Activated naive CD8-positive, alpha-beta T cell treated with anti-CD3 and anti-CD28 coated beads, Interleukin-2, amount 10 ng/mL, durations not matched to agents 7 days and 5 days (primary cell): ENCODE measurements around the gene PDE7B. TPM values are rescaled to one million over a fixed set of nuclear protein-coding genes. Genes with fewer than 3 reads are reported as not detected.
"Not testable (repeated sequence)": the region's sequence is repeated elsewhere in the genome, so short reads cannot be mapped to it uniquely, and the experiment has no call there.

Experiments
- ATAC-seq: fragments of 150-1000 bp; cut with Tn5 transposase; one replicate; pipeline ENCODE4 v1.10.0; 2021; ENCODE audit warnings: low read depth, moderate library complexity
- POLR2A ChIA-PET: fragments of 350-600 bp; sonication (Branson Sonifier 250); formaldehyde crosslinking; loops from one replicate; lab custom pipeline; 2021; ENCODE audit warnings: antibody characterized with exemption; lab: Charles Lee
- DNase-seq: peaks from one replicate; pipeline ENCODE4 v3.0.0; 2021
- H3K27ac Mint-ChIP-seq: one replicate; pipeline ENCODE4 v1.8.0; 2022; ENCODE audit warnings: mild to moderate bottlenecking, mixed read lengths
- H3K27me3 Mint-ChIP-seq: one replicate; pipeline ENCODE4 v1.8.0; 2022; ENCODE audit warnings: mild to moderate bottlenecking, moderate library complexity, mixed read lengths
- H3K36me3 Mint-ChIP-seq: one replicate; pipeline ENCODE4 v1.8.0; 2021; ENCODE audit warnings: mild to moderate bottlenecking, mixed read lengths
- H3K4me1 Mint-ChIP-seq: one replicate; pipeline ENCODE4 v1.8.0; 2021; ENCODE audit warnings: mixed read lengths
- H3K4me3 Mint-ChIP-seq: one replicate; pipeline ENCODE4 v1.8.0; 2022; ENCODE audit warnings: mild to moderate bottlenecking, moderate library complexity, mixed read lengths
- H3K9me3 Mint-ChIP-seq: one replicate; pipeline ENCODE4 v1.8.0; 2021; ENCODE audit warnings: mixed read lengths
- total RNA-seq, 2 experiments: library from RNA; stranded (reverse); gene quantifications; one replicate each; pipeline ENCODE4 v1.2.3, GENCODE V29; 2021

The PDE7B gene
- total RNA-seq, 2 experiments from 2014 or later: 0.14 to 0.42 TPM

GRCh38 chr6:136102991-136103688, 251.6 kb downstream of the PDE7B start:
- Mint-ChIP-seq H3K27ac (no peak overlapping the region), H3K9me3 (no peaks in the 10 kb centered on the region), H3K27me3 (peaks cover 7% of the 10 kb centered on the region), H3K4me1 (no peaks in the 10 kb centered on the region), H3K36me3 (no peaks in the 10 kb centered on the region), H3K4me3 (no peak overlapping the region)
- DNase-seq: no peak
- POLR2A ChIA-PET: no interaction called here
- ATAC-seq: no peak

GRCh38 chr6:136103763-136104311, 252.3 kb downstream of the PDE7B start:
- Mint-ChIP-seq H3K4me1 (no peaks in the 10 kb centered on the region), H3K27me3 (peaks cover 10% of the 10 kb centered on the region), H3K9me3 (no peaks in the 10 kb centered on the region), H3K36me3 (no peaks in the 10 kb centered on the region), H3K4me3 (no peak overlapping the region), H3K27ac (no peak overlapping the region)
- POLR2A ChIA-PET: no interaction called here
- no peak for ATAC-seq
- no peak for DNase-seq

GRCh38 chr6:136104556-136104955, 253.1 kb downstream of the PDE7B start:
- Mint-ChIP-seq H3K27ac (no peak overlapping the region), H3K4me1 (no peaks in the 10 kb centered on the region), H3K27me3 (peaks cover 12% of the 10 kb centered on the region), H3K9me3 (no peaks in the 10 kb centered on the region), H3K4me3 (no peak overlapping the region), H3K36me3 (no peaks in the 10 kb centered on the region)
- DNase-seq: no peak
- POLR2A ChIA-PET: no interaction called here
- no peak for ATAC-seq

DNA sequence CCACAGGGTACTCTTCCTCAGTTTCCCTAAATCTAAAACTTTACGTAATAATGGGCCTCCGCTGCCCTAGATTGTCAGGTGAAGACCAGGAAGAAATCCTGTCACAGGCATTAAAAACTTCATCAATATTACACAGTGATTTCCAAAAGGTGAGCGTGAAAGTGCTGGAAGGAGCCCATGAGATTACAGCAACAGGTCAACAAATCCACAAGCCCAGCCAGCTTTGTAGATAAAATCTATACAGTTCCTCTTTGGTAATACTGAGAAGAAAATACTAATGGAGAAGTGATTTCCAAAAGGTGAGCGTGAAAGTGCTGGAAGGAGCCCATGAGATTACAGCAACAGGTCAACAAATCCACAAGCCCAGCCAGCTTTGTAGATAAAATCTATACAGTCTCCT, 254.3 kb downstream of the PDE7B start:
- ATAC-seq, H3K36me3 Mint-ChIP-seq, H3K9me3 Mint-ChIP-seq, H3K27ac Mint-ChIP-seq, H3K4me1 Mint-ChIP-seq, POLR2A ChIA-PET, H3K4me3 Mint-ChIP-seq, DNase-seq: not testable (repeated sequence)
- peaks cover 12% of the 10 kb centered on the region for H3K27me3 Mint-ChIP-seq

GRCh38 chr6:136108361-136108945, 257.0 kb downstream of the PDE7B start:
- no peaks in the 10 kb centered on the region for H3K36me3 Mint-ChIP-seq
- no peak for DNase-seq
- no peak overlapping the region for H3K4me3 Mint-ChIP-seq
- POLR2A ChIA-PET: no interaction called here
- no peak for ATAC-seq
- H3K9me3 Mint-ChIP-seq: no peaks in the 10 kb centered on the region
- no peak overlapping the region for H3K27ac Mint-ChIP-seq
- H3K27me3 Mint-ChIP-seq: peaks cover 12% of the 10 kb centered on the region
- no peaks in the 10 kb centered on the region for H3K4me1 Mint-ChIP-seq

GRCh38 chr6:136111831-136112230, 260.3 kb downstream of the PDE7B start:
- POLR2A ChIA-PET: no interaction called here
- no peak for ATAC-seq
- H3K4me3 Mint-ChIP-seq: no peak overlapping the region
- peaks cover 11% of the 10 kb centered on the region for H3K27me3 Mint-ChIP-seq
- no peaks in the 10 kb centered on the region for H3K4me1 Mint-ChIP-seq
- H3K9me3 Mint-ChIP-seq: no peaks in the 10 kb centered on the region
- no peaks in the 10 kb centered on the region for H3K36me3 Mint-ChIP-seq
- DNase-seq: no peak
- H3K27ac Mint-ChIP-seq: no peak overlapping the region

DNA sequence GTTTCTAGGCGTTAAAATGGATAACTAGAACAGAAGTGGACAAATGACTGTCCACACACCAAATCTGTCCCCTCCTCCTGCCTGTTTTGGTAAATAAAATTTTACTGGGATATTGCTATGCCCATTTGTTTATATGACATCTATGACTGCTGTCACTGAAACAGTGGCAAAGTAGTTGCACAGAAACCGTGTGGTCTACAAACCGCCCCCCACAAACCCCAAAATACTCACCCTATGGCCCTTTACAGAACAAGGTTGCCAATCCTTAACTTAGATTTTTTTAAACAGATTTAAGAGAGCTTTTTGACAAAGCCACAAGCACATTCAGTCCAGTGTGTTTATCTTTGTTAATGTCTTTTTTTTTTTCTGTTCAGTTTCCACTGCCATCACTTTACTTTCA, 260.8 kb downstream of the PDE7B start:
- ATAC-seq (no peak), DNase-seq (no peak)
- Mint-ChIP-seq H3K36me3 (no peaks in the 10 kb centered on the region), H3K9me3 (no peaks in the 10 kb centered on the region), H3K4me1 (no peaks in the 10 kb centered on the region), H3K27ac (no peak overlapping the region), H3K27me3 (peaks cover 11% of the 10 kb centered on the region), H3K4me3 (no peak overlapping the region)
- POLR2A ChIA-PET: no interaction called here

DNA sequence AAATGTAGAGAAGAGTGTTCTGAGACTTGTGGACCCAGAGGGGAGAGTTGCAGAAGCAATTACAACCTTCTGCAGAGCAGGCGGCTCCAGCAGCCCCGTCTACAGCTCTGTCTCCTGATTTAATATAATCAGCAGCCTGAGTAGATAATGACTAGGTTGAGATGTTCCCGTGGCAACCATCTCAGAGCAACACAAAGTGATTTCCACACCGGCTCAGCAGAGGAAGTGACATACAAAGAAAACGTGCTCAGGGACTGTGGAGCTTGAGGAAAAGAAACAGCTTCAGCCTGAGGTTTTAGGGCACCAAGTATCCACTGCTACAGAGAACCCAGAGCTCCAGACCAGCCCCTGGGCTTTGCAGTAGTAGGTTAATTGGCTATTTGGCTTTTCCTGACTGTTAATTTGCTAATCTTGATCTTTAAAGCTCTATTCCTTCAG, 262.3 kb downstream of the PDE7B start:
- POLR2A ChIA-PET: no interaction called here
- Mint-ChIP-seq H3K4me3 (no peak overlapping the region), H3K36me3 (no peaks in the 10 kb centered on the region), H3K4me1 (no peaks in the 10 kb centered on the region), H3K27me3 (peaks cover 10% of the 10 kb centered on the region), H3K27ac (no peak overlapping the region), H3K9me3 (no peaks in the 10 kb centered on the region)
- ATAC-seq (no peak), DNase-seq (no peak)

GRCh38 chr6:136114661-136115060, 263.2 kb downstream of the PDE7B start:
- no peaks in the 10 kb centered on the region for H3K9me3 Mint-ChIP-seq
- peaks cover 7% of the 10 kb centered on the region for H3K27me3 Mint-ChIP-seq
- ATAC-seq: no peak
- no peak for DNase-seq
- no peak overlapping the region for H3K27ac Mint-ChIP-seq
- no peak overlapping the region for H3K4me3 Mint-ChIP-seq
- POLR2A ChIA-PET: no interaction called here
- no peaks in the 10 kb centered on the region for H3K4me1 Mint-ChIP-seq
- H3K36me3 Mint-ChIP-seq: no peaks in the 10 kb centered on the region

DNA sequence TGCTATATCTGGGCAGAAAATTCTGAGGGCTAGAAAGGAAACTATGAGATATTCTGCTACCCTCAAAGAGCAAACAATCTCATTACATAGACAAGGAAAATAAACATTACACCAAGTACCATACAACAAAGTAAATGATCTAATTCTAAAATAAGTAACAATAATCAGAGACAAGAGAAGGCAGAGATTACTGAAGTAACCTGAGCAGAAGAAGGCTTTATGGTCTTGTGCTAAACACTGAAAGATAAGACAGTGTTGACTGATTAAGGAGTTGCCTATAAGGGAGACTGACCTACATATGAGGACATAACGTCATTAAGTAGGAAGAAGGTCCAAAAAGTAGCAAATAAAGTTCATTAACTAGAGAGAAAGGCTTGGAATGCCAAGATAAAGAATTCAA, 264.4 kb downstream of the PDE7B start:
- ATAC-seq (no peak), DNase-seq (no peak)
- no peak overlapping the region for H3K4me3 Mint-ChIP-seq
- no peaks in the 10 kb centered on the region for H3K9me3 Mint-ChIP-seq
- H3K36me3 Mint-ChIP-seq: no peaks in the 10 kb centered on the region
- POLR2A ChIA-PET: no interaction called here
- peaks cover 7% of the 10 kb centered on the region for H3K27me3 Mint-ChIP-seq
- H3K27ac Mint-ChIP-seq: no peak overlapping the region
- H3K4me1 Mint-ChIP-seq: no peaks in the 10 kb centered on the region

- no peak for ATAC-seq
- Mint-ChIP-seq H3K36me3 (no peaks in the 10 kb centered on the region), H3K4me1 (no peaks in the 10 kb centered on the region), H3K27ac (no peak overlapping the region), H3K4me3 (no peak overlapping the region), H3K27me3 (peaks cover 5% of the 10 kb centered on the region), H3K9me3 (no peaks in the 10 kb centered on the region)
- POLR2A ChIA-PET: no interaction called here
- DNase-seq: no peak
Observed at GRCh38 chr6:136117081-136117480, 265.6 kb downstream of the PDE7B start.

GRCh38 chr6:136118787-136119186, 267.3 kb downstream of the PDE7B start:
- Mint-ChIP-seq H3K27me3 (peaks cover 6% of the 10 kb centered on the region), H3K9me3 (no peaks in the 10 kb centered on the region), H3K36me3 (no peaks in the 10 kb centered on the region), H3K4me3 (no peak overlapping the region), H3K4me1 (no peaks in the 10 kb centered on the region), H3K27ac (no peak overlapping the region)
- POLR2A ChIA-PET: no interaction called here
- ATAC-seq: no peak
- DNase-seq: no peak

DNA sequence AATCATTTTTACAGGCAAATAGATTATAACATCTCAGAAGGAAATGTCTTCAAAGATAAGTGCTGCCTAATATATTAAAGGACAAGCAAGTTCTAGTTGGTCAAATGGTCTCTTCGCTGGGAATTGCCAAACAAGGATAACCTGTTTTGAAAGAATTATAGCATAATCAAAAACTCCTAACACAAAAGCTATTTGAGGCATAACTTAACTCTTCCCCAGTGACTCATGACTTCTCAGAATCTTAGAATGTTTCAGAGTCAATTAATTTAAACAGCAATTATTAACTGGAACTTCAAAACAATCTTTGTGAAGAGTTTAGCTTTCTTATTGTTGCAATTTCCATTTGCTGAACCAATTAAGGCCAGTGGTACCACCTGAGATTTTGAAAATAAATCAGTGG, 272.0 kb downstream of the PDE7B start:
- Mint-ChIP-seq H3K27me3 (peaks cover 3% of the 10 kb centered on the region), H3K36me3 (no peaks in the 10 kb centered on the region), H3K4me1 (no peaks in the 10 kb centered on the region), H3K27ac (no peak overlapping the region), H3K4me3 (no peak overlapping the region), H3K9me3 (no peaks in the 10 kb centered on the region)
- POLR2A ChIA-PET: no interaction called here
- ATAC-seq (no peak), DNase-seq (no peak)

DNA sequence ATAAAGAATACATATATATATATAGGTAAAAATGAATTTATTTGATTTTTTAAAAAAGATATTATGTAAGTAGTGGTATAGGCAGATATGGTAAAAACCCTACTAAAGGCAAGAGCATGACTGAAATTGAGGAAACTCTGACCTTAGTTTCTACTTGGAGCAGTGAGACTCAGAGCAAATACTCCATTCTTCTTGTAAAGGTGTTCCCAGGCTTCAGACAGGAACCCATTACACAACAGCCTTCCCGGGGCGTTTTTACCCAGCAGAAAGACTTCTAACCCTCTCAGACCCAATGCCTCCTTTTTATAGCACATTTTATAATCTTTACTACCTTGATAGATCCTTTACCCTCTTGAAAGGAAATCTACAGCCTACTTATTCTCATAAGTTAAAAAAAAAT, 274.1 kb downstream of the PDE7B start:
- H3K27ac Mint-ChIP-seq: no peak overlapping the region
- H3K4me1 Mint-ChIP-seq: no peaks in the 10 kb centered on the region
- H3K9me3 Mint-ChIP-seq: peaks cover 1% of the 10 kb centered on the region
- POLR2A ChIA-PET: no interaction called here
- ATAC-seq (no peak), DNase-seq (no peak)
- H3K36me3 Mint-ChIP-seq: no peaks in the 10 kb centered on the region
- H3K27me3 Mint-ChIP-seq: peaks cover 3% of the 10 kb centered on the region
- H3K4me3 Mint-ChIP-seq: no peak overlapping the region
